Mucosa of rectum (tissue), 2 donors: ENCODE measurements around the gene HOXC10.

Experiments used
- H3K27ac ChIP-seq, 2 donors: one replicate each; pipeline ENCODE4 v1.7.0; 2013; ENCODE audit warnings: inconsistent platforms in 2 of 2, low read depth in 2 of 2, low read length in 2 of 2
- H3K27me3 ChIP-seq, 2 donors: one replicate each; pipeline ENCODE4 v1.7.0; 2013; ENCODE audit warnings: low read length in 2 of 2; ENCODE audit not compliant: control insufficient read depth in 2 of 2, insufficient read depth in 2 of 2
- H3K36me3 ChIP-seq, 2 donors: one replicate each; pipeline ENCODE4 v1.7.0; 2013; ENCODE audit warnings: low read length in 2 of 2; ENCODE audit not compliant: control insufficient read depth in 2 of 2, insufficient read depth in 2 of 2
- H3K4me1 ChIP-seq, 2 donors: one replicate each; pipeline ENCODE4 v1.7.0; 2013; ENCODE audit warnings: low read length in 2 of 2, mild to moderate bottlenecking in 1 of 2; ENCODE audit not compliant: control insufficient read depth in 2 of 2, insufficient read depth in 2 of 2
- H3K4me3 ChIP-seq, 2 donors: one replicate each; pipeline ENCODE4 v1.7.0; 2013; ENCODE audit warnings: low read length in 2 of 2
- H3K9ac ChIP-seq, 2 donors: one replicate each; pipeline ENCODE4 v1.7.0; 2013; ENCODE audit warnings: low read length in 2 of 2, low read depth in 1 of 2, mild to moderate bottlenecking in 1 of 2
- H3K9me3 ChIP-seq, 2 donors: one replicate each; pipeline ENCODE4 v1.7.0; 2013; ENCODE audit warnings: low read length in 2 of 2; ENCODE audit not compliant: control insufficient read depth in 2 of 2
- donor health status: healthy.
- donor health status: Normal muscosa, but diverticular disease.

The HOXC10 gene

DNA sequence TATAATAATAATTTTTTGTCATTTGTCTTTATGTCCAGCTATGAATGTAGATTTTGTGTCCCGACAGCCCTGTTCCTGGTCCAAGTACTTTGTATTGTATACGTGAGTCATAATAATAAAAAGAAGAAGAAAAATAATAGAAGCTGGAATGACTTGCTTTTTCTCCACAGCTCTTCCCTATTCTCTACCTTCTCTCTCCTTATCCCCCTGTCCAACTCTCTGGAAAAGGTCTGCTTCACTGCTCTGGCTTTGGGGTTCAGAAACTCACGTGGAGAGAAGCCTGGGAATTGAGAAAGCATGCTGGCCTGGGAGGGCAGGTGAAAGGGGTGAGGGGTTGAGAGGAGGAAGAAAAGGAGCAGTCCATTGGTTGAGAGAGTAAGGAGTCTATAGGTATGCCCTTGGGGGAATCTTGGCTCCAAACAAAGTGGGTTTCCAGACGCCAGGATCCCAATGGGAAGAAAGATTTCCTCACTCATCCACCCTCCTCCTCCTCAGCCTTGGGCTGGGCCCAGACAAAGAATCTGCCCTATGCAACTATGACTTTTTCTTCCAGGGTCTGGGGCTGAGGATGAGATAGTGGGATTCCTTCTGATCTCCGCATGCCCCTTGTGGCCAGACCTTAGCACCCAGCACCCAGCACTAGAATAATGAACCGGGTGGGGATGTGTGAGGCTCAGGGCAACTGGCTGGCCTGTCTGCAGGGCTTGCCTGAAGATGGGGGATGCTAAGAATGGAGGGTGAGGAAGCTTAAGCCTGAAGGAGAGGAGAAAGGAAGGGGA lies 27.9 kb downstream of the HOXC10 start:
- H3K9ac ChIP-seq = no peak overlapping the region
- no peak overlapping the region for H3K4me3 ChIP-seq
- H3K4me1 ChIP-seq = peaks cover 2% of the 10 kb centered on the region in 2 donors
- H3K27ac ChIP-seq = no peak overlapping the region
- peaks cover 74 to 77% of the 10 kb centered on the region in 2 donors for H3K27me3 ChIP-seq
- no peaks in the 10 kb centered on the region for H3K36me3 ChIP-seq
- H3K9me3 ChIP-seq = no peaks in the 10 kb centered on the region

- Histone ChIP-seq H3K4me1 (peaks cover 2% of the 10 kb centered on the region in 2 donors), H3K9me3 (no peaks in the 10 kb centered on the region), H3K4me3 (no peak overlapping the region), H3K27me3 (peaks cover 73 to 80% of the 10 kb centered on the region in 2 donors), H3K36me3 (no peaks in the 10 kb centered on the region), H3K27ac (no peak overlapping the region), H3K9ac (no peak overlapping the region)
Measured at GRCh38 chr12:54014377-54015017, 29.6 kb downstream of the HOXC10 start.

- Histone ChIP-seq H3K4me1 (peaks cover 2% of the 10 kb centered on the region in 2 donors), H3K27ac (no peak overlapping the region), H3K9ac (no peak overlapping the region), H3K36me3 (no peaks in the 10 kb centered on the region), H3K27me3 (peaks cover 72 to 80% of the 10 kb centered on the region in 2 donors), H3K9me3 (no peaks in the 10 kb centered on the region), H3K4me3 (no peak overlapping the region)
Measured at GRCh38 chr12:54015018-54015931, 30.3 kb downstream of the HOXC10 start.

GRCh38 chr12:54016051-54016450 lies 31.1 kb downstream of the HOXC10 start:
- Histone ChIP-seq H3K4me3 (no peak overlapping the region), H3K27ac (no peak overlapping the region), H3K4me1 (peaks cover 2% of the 10 kb centered on the region in 2 donors), H3K36me3 (no peaks in the 10 kb centered on the region), H3K9ac (no peak overlapping the region), H3K27me3 (peaks cover 70 to 79% of the 10 kb centered on the region in 2 donors), H3K9me3 (no peaks in the 10 kb centered on the region)

DNA sequence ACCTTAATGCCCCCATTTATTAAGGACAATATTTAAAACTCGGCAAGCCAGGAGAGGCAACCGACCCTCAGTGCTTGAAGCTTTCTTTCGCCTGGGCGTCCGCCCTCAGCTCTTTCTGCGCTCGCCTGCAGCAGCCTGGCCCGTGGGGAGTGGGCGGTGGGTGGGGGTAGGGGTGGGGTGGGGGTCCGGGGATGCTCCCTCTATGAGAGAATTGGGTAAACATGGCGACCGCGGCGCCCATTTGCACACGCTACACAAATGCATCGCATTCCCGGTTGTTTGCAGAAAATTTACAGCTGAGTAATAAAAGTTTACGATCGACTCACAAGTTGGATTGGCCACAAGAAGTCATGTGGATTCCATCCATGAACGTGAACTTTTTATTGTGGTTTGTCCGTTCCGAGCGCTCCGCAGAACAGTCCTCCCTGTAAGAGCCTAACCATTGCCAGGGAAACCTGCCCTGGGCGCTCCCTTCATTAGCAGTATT lies 31.6 kb downstream of the HOXC10 start:
- Histone ChIP-seq H3K9me3 (no peaks in the 10 kb centered on the region), H3K27ac (no peak overlapping the region), H3K27me3 (peaks cover 71 to 79% of the 10 kb centered on the region in 2 donors), H3K4me3 (no peak overlapping the region), H3K36me3 (no peaks in the 10 kb centered on the region), H3K9ac (no peak overlapping the region), H3K4me1 (peaks cover 0 to 2% of the 10 kb centered on the region in 2 donors)

DNA sequence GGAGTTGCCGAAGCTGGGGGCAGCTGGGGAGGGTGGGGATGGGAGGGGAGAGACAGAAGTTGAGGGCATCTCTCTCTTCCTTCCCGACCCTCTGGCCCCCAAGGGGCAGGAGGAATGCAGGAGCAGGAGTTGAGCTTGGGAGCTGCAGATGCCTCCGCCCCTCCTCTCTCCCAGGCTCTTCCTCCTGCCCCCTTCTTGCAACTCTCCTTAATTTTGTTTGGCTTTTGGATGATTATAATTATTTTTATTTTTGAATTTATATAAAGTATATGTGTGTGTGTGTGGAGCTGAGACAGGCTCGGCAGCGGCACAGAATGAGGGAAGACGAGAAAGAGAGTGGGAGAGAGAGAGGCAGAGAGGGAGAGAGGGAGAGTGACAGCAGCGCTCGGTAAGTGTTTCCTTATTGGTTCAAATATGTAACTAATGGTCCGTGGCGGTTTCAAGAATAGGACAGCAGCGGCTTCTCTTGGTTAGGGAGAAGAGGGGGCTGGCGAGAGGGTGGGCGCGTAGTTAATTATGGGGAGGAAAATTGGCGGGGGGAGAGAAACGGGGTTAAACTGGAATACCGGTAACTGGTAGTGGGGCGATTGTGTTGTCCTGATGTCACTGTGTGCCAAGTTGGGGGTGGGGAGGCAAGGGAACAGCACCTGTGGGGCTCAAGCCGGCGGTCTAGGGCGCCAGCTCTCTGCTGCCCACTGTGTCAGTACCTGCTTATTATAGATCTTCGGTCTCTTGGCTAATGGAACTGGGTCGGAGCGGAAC lies 32.3 kb downstream of the HOXC10 start:
- Histone ChIP-seq H3K36me3 (no peaks in the 10 kb centered on the region), H3K4me1 (peaks cover 0 to 2% of the 10 kb centered on the region in 2 donors), H3K9ac (peak overlapping the region; percentile 2 to 6), H3K27ac (no peak overlapping the region), H3K9me3 (no peaks in the 10 kb centered on the region), H3K4me3 (peak overlapping the region; percentile 38 to 64), H3K27me3 (peaks cover 75 to 85% of the 10 kb centered on the region in 2 donors)

DNA sequence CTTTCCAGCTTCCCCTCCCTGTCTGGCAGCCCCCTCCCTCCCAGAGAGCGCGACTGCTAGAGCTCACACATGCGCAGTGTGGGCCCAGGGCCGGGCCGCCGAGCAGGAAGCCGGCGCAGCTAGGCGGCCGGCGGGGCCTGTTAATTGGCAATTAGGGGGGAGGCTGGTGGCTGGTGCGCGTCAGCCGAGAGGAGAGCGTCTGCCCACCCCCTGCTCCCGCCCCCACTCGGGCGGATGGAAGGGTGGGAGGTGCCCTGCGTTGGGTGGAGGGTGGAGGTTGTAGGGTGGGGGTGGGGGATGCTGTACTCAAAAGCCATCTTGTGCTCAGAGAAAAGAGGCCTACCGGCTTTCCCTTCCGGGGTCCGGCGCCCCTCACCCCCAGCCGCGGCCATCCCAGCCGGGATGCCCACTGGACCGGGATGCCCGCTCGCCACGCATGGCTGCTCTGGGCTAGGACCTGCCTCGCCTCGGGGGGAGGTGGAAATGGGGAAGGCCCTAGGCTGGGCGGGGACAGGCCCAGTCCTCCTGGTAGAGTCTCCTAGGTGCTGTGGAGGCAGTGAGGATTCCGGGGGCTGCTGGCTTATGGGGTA lies 33.0 kb downstream of the HOXC10 start:
- no peak overlapping the region for H3K27ac ChIP-seq
- H3K36me3 ChIP-seq = no peaks in the 10 kb centered on the region
- H3K27me3 ChIP-seq = peaks cover 74 to 83% of the 10 kb centered on the region in 2 donors

DNA sequence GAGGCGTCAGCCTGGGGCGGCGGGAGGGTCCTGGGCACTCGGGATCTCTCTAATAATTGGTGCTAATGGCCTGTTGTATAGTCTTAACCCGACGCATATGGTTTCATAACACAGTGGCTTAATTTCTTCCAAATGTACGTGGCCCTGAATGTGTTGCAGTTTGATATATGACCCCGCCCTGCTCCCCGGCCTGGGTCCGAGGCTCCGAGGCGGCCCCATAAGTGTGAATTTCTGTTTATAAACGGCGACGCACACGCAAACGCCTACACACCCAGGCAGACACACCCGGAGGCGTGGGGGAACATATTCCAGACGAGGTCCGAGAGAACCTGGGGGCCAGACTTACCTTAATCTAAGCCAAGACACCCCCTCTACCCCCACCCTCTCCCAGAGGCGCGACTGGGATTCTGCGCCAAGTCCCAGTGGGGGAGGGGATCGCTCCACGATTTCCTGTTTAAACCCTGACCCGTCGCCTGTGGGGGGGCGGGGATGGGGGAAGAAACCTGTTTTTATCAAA lies 33.6 kb downstream of the HOXC10 start:
- Histone ChIP-seq H3K9ac (peak overlapping the region in 1 of 2 donors; percentile 23), H3K9me3 (no peaks in the 10 kb centered on the region), H3K27me3 (peaks cover 74 to 83% of the 10 kb centered on the region in 2 donors), H3K4me1 (peaks cover 0 to 2% of the 10 kb centered on the region in 2 donors), H3K4me3 (peak overlapping the region; percentile 21 to 26), H3K27ac (no peak overlapping the region), H3K36me3 (no peaks in the 10 kb centered on the region)

More for the DNA sequence above, 33.0 kb downstream of the HOXC10 start:
- Histone ChIP-seq H3K4me3 (peak overlapping the region; percentile 38 to 64), H3K9ac (peak overlapping the region; percentile 6 to 23), H3K4me1 (peaks cover 0 to 2% of the 10 kb centered on the region in 2 donors), H3K9me3 (no peaks in the 10 kb centered on the region)
